B cell (primary cell): ENCODE data around the gene ZNF398. TPM values are rescaled to one million over a fixed set of nuclear protein-coding genes. Genes with fewer than 3 reads are reported as not detected.

Experiments
- ATAC-seq: fragments of 200-7000 bp; cut with Tn5 transposase; one replicate; pipeline ENCODE4 v1.10.0; 2021; ENCODE audit warnings: low read depth, mild to moderate bottlenecking, moderate number of reproducible peaks, moderate library complexity
- CTCF ChIA-PET: fragments of 350-600 bp; sonication (Branson Sonifier 250); formaldehyde crosslinking; loops from one replicate; lab custom pipeline; 2021; ENCODE audit warnings: antibody characterized with exemption, inconsistent platforms; lab: Charles Lee
- POLR2A ChIA-PET: fragments of 350-600 bp; sonication (Branson Sonifier 250); formaldehyde crosslinking; loops from one replicate; lab custom pipeline; 2021; ENCODE audit warnings: antibody characterized with exemption; lab: Charles Lee
- DNase-seq: peaks from one replicate; pipeline ENCODE4 v3.0.0; 2013
- H2AFZ ChIP-seq: 2 replicates; pipeline ENCODE4 v1.6.1; 2012; ENCODE audit warnings: mild to moderate bottlenecking, low read depth, low read length; ENCODE audit not compliant: insufficient read depth, poor library complexity, severe bottlenecking
- H3K27ac ChIP-seq, 2 donors: 1 replicate in 1 of 2; 2 replicates in 1 of 2; pipeline ENCODE4 v1.5.1; 2012 to 2013; ENCODE audit warnings: low read length in 2 of 2, mild to moderate bottlenecking in 2 of 2, moderate library complexity in 1 of 2
- H3K27me3 ChIP-seq, 4 experiments: fragments of 200-600 bp in 1 of 4; sonication (generic) in 1 of 4; replicated peaks in 1 of 4; 1 replicate in 2 of 4; 2 replicates in 2 of 4; pipeline versions ENCODE4 v1.6.1 to v1.7.0; 2013 to 2016; ENCODE audit warnings: low read length in 3 of 4, mild to moderate bottlenecking in 2 of 4, mixed read lengths in 1 of 4, moderate library complexity in 1 of 4; ENCODE audit not compliant: insufficient read depth in 4 of 4, control insufficient read depth in 3 of 4; ENCODE audit errors: control extremely low read depth in 1 of 4
- H3K36me3 ChIP-seq, 2 experiments: replicated peaks in 1 of 2; 1 replicate in 1 of 2; 2 replicates in 1 of 2; pipeline versions ENCODE4 v1.6.1 to v1.7.1; 2013; ENCODE audit warnings: low read length in 1 of 2; ENCODE audit not compliant: insufficient read depth in 2 of 2, control insufficient read depth in 1 of 2; ENCODE audit errors: control extremely low read depth in 1 of 2, extremely low read depth in 1 of 2
- H3K4me1 ChIP-seq, 2 donors: fragments of 200-600 bp in 1 of 2; sonication (generic) in 1 of 2; 1 replicate in 1 of 2; 2 replicates in 1 of 2; pipeline versions ENCODE4 v1.5.1 to v1.6.1; 2013 to 2017; ENCODE audit warnings: low read length in 2 of 2; ENCODE audit not compliant: control insufficient read depth in 2 of 2, insufficient read depth in 2 of 2
- H3K4me2 ChIP-seq: replicated peaks from 2 replicates; pipeline ENCODE3; 2012; ENCODE audit warnings: mild to moderate bottlenecking, low read depth, low read length; ENCODE audit not compliant: poor library complexity, severe bottlenecking
- H3K4me3 ChIP-seq, 5 experiments: fragments of 200-600 bp in 1 of 5; sonication (generic) in 1 of 5; 1 replicate in 3 of 5; 2 replicates in 2 of 5; pipeline versions ENCODE4 v1.5.1 to v1.7.0; 2011 to 2016; ENCODE audit warnings: low read length in 4 of 5, mild to moderate bottlenecking in 4 of 5, low read depth in 2 of 5, control low read depth in 1 of 5, moderate library complexity in 1 of 5; ENCODE audit not compliant: insufficient read depth in 1 of 5; ENCODE audit errors: control extremely low read depth in 1 of 5, extremely low read depth in 1 of 5
- H3K79me2 ChIP-seq: fragments of 200-600 bp; sonication (generic); one replicate; pipeline ENCODE4 v1.6.0; 2016; ENCODE audit warnings: low read length; ENCODE audit not compliant: control insufficient read depth, insufficient read depth
- H3K9ac ChIP-seq: fragments of 200-600 bp; sonication (generic); 2 replicates; pipeline ENCODE4 v1.6.1; 2017; ENCODE audit warnings: mild to moderate bottlenecking, low read length, moderate library complexity
- H3K9me3 ChIP-seq, 3 donors: one replicate each; pipeline versions ENCODE4 v1.6.1 to v1.7.1; 2013; ENCODE audit warnings: low read length in 2 of 3; ENCODE audit not compliant: control insufficient read depth in 2 of 3, insufficient read depth in 1 of 3; ENCODE audit errors: control extremely low read depth in 1 of 3
- H4K20me1 ChIP-seq: 2 replicates; pipeline ENCODE4 v1.6.0; 2012; ENCODE audit warnings: mild to moderate bottlenecking, low read length; ENCODE audit not compliant: insufficient read depth, control insufficient read depth, poor library complexity, severe bottlenecking
- H3K27ac Mint-ChIP-seq: one replicate; pipeline ENCODE4 v1.8.0; 2021; ENCODE audit warnings: mixed read lengths
- H3K27me3 Mint-ChIP-seq: one replicate; pipeline ENCODE4 v1.8.0; 2021; ENCODE audit warnings: mixed read lengths
- H3K4me1 Mint-ChIP-seq: one replicate; pipeline ENCODE4 v1.8.0; 2021; ENCODE audit warnings: mixed read lengths
- H3K4me3 Mint-ChIP-seq: one replicate; pipeline ENCODE4 v1.8.0; 2021; ENCODE audit warnings: mixed read lengths
- H3K9me3 Mint-ChIP-seq: one replicate; pipeline ENCODE4 v1.8.0; 2022; ENCODE audit warnings: mixed read lengths; ENCODE audit not compliant: insufficient read depth
- EZH2 ChIP-seq: IDR thresholded peaks from 2 replicates; pipeline ENCODE4 v1.6.1; 2012; ENCODE audit warnings: borderline replicate concordance, low read depth, mild to moderate bottlenecking, moderate library complexity, low read length; ENCODE audit not compliant: insufficient read depth, poor library complexity, severe bottlenecking
- WGBS: methylation state at CpG from one replicate; pipeline ENCODE4 v1.1.5; 2013; ENCODE audit warnings: missing lambda C conversion rate; ENCODE audit not compliant: insufficient coverage; 5-methylcytosine and 5-hydroxymethylcytosine counted together
- intact Hi-C: fragments of 100-400 bp; cut with micrococcal nuclease; formaldehyde crosslinking; loops from one replicate; pipeline ENCODE4 v1.10.0; 2022
- polyA plus RNA-seq: library from polyadenylated mRNA; depleted of rRNA; stranded (reverse); fragments of >200 nt; gene quantifications from 2 replicates; pipeline ENCODE4 v1.2.3, GENCODE V29; 2012
- total RNA-seq, 2 donors: library from RNA; stranded (reverse); fragments of 120-200 nt in 1 of 2; gene quantifications; 1 replicate in 1 of 2; 2 replicates in 1 of 2; pipeline versions ENCODE4 v1.2.3 to v1.2.4, GENCODE V29; 2013 to 2022
- TF ChIP-seq, protein P1 (sequence below): fragments of 200-600 bp; IDR thresholded peaks from one replicate; pipeline ENCODE4 v1.8.0; 2022; ENCODE audit warnings: antibody characterized with exemption, mild to moderate bottlenecking

The ZNF398 gene
- total and polyA plus RNA-seq, 2 donors (not counting 1 experiment from before 2014, with no cell fraction given), result 7.7 to 22.5 TPM

DNA sequence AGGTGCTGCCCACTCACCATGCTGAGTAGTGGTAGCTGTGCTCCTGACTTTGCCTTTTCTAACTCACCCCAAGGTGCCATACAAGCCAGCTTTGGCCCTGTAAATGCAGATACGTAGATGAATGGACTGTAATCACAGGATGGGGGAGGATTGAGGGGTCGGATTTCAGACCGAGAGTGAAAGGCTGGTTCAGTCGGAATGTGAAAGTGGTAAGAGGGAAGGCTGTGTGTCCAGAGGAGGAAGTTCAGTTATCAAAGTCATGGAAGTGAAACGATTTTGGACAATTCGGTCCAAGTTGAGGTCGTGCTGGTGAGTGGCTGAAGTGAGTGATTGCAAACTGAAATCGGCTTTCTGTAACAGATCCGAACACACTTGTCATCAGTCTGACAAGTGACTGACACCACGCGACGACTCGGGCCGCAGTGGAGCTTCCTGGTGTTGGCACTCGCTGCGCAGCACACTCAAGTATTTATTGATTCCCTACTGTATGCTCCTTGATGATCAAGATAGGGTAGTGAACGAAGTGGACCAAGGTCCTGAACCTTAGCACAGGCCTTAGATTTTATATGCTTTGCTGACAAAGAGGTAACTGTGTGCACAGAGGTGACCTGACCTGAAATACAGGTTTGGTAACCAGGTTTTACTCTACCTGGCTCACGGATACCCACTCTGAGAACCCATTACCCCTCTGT lies 58.6 kb downstream of the ZNF398 start:
- no peak overlapping the region for H3K27ac ChIP-seq
- TF ChIP-seq, protein P1, sequence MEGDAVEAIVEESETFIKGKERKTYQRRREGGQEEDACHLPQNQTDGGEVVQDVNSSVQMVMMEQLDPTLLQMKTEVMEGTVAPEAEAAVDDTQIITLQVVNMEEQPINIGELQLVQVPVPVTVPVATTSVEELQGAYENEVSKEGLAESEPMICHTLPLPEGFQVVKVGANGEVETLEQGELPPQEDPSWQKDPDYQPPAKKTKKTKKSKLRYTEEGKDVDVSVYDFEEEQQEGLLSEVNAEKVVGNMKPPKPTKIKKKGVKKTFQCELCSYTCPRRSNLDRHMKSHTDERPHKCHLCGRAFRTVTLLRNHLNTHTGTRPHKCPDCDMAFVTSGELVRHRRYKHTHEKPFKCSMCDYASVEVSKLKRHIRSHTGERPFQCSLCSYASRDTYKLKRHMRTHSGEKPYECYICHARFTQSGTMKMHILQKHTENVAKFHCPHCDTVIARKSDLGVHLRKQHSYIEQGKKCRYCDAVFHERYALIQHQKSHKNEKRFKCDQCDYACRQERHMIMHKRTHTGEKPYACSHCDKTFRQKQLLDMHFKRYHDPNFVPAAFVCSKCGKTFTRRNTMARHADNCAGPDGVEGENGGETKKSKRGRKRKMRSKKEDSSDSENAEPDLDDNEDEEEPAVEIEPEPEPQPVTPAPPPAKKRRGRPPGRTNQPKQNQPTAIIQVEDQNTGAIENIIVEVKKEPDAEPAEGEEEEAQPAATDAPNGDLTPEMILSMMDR, result no peak
- TF ChIP-seq EZH2, result no peak
- H3K79me2 ChIP-seq, result peaks cover 14% of the 10 kb centered on the region
- ATAC-seq (no peak), DNase-seq (no peak)
- CTCF ChIA-PET, result no interaction called here
- intact Hi-C loops, result no loop called here
- H3K9ac ChIP-seq, result no peak overlapping the region
- H4K20me1 ChIP-seq, result no peaks in the 10 kb centered on the region
- Mint-ChIP-seq H3K4me3 (no peak overlapping the region), H3K27me3 (no peaks in the 10 kb centered on the region), H3K27ac (no peak overlapping the region), H3K9me3 (no peaks in the 10 kb centered on the region), H3K4me1 (peaks cover 2% of the 10 kb centered on the region)
- no peak overlapping the region for H3K4me3 ChIP-seq
- H2AFZ ChIP-seq, result no peak overlapping the region
- H3K4me2 ChIP-seq, result no peak overlapping the region
- POLR2A ChIA-PET, result no interaction called here
- no peaks in the 10 kb centered on the region for H3K4me1 ChIP-seq
- H3K36me3 ChIP-seq, result peaks cover 5 to 51% of the 10 kb centered on the region in 2 experiments
- H3K9me3 ChIP-seq, result no peaks in the 10 kb centered on the region
- H3K27me3 ChIP-seq, result no peaks in the 10 kb centered on the region
- WGBS, result 100% methylated on average over 17 of the region's 18 CpGs

DNA sequence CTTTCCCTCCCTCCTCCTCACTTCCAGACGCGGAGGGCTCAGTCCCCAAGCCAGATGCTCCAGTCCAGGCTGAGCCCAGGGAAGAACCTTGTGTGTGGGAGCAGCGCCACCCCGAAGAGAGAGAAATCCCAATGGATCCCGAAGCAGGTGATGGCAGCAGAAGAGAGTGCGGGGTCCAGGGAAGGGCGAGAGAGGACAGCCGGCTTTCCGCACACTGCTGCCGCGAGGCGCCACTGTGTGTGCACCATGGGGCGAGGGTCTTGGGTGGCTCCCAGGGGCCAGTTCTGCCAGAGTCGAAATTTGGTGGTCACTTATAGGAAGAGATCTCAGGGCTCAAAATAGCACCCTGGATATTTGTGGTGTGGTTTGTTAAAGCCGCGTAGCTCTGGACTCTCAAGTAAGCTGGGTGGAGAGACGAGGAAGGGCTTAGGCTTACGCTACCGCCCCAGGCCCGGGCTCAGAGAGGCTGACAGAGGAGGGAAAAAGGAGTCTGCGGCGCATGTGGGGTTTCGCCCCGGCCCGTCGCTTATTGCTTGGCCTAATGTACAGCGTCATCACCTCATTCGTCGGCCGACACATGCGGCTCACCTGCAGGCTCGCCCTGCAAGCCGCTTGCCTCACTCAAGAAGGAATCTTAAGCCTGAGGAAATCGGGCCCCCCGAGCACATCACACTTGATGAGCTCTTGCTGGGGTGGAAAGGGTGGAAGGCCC lies 60.2 kb downstream of the ZNF398 start:
- Histone ChIP-seq H3K9me3 (no peaks in the 10 kb centered on the region), H3K27me3 (no peaks in the 10 kb centered on the region), H3K4me3 (no peak overlapping the region), H3K27ac (no peak overlapping the region), H4K20me1 (no peaks in the 10 kb centered on the region), H3K36me3 (peaks cover 9 to 55% of the 10 kb centered on the region in 2 experiments), H2AFZ (no peak overlapping the region), H3K4me2 (no peak overlapping the region), H3K4me1 (no peaks in the 10 kb centered on the region), H3K9ac (no peak overlapping the region), H3K79me2 (peaks cover 10% of the 10 kb centered on the region)
- H3K9me3 Mint-ChIP-seq, result no peaks in the 10 kb centered on the region
- no peak for TF ChIP-seq EZH2
- TF ChIP-seq, protein P1, result no peak
- no peak overlapping the region for H3K4me3 Mint-ChIP-seq
- ATAC-seq (no peak), DNase-seq (no peak)
- WGBS, result 91% methylated on average over 33 of the region's 35 CpGs
- intact Hi-C loops, result no loop called here
- H3K27me3 Mint-ChIP-seq, result no peaks in the 10 kb centered on the region
- ChIA-PET POLR2A (no interaction called here), CTCF (no interaction called here)
- H3K27ac Mint-ChIP-seq, result no peak overlapping the region
- H3K4me1 Mint-ChIP-seq, result no peaks in the 10 kb centered on the region
